ENCODE measurements around the gene TSSK3. TPM values are rescaled to one million over a fixed set of nuclear protein-coding genes. Genes with fewer than 3 reads are reported as not detected.
A peak's percentile ranks its signal among the peaks of the same experiment; 100 is the strongest.

TSSK3 gene
- total and polyA plus RNA-seq, 2 donors (not counting 1 experiment from before 2014, with no cell fraction given): 1.8 to 11.6 TPM

- Histone ChIP-seq H3K27ac (ENCODE audit: low read length in 2 of 2) (peak overlapping the region; percentile 59 to 63), H3K4me3 (ENCODE audit: control extremely low read depth in 1 of 5, extremely low read depth in 1 of 5, insufficient read depth in 1 of 5, low read depth in 2 of 5, low read length in 4 of 5) (peak overlapping the region in 3 of 5 experiments; percentile 5 to 34 (median 12)), H3K9ac (ENCODE audit: low read length) (peak overlapping the region; percentile 37), H3K9me3 (ENCODE audit: control extremely low read depth in 1 of 3, control insufficient read depth in 2 of 3, insufficient read depth in 1 of 3, low read length in 2 of 3) (peaks cover 0 to 6% (median 0%) of the 10 kb centered on the region in 3 donors), H3K4me1 (ENCODE audit: control insufficient read depth in 2 of 2, insufficient read depth in 2 of 2, low read length in 2 of 2) (peaks cover 70 to 78% of the 10 kb centered on the region in 2 donors), H3K27me3 (replicated peaks in 1 of 4; ENCODE audit: control extremely low read depth in 1 of 4, control insufficient read depth in 3 of 4, insufficient read depth in 4 of 4, low read length in 3 of 4) (no peaks in the 10 kb centered on the region), H3K4me2 (replicated peaks; ENCODE audit: low read depth, low read length, poor library complexity, severe bottlenecking) (peak overlapping the region; percentile 69), H2AFZ (ENCODE audit: insufficient read depth, low read depth, low read length, poor library complexity, severe bottlenecking) (no peak overlapping the region), H3K36me3 (replicated peaks in 1 of 2; ENCODE audit: control extremely low read depth in 1 of 2, control insufficient read depth in 1 of 2, extremely low read depth in 1 of 2, insufficient read depth in 2 of 2, low read length in 1 of 2) (peaks cover 4 to 49% of the 10 kb centered on the region in 2 experiments), H3K79me2 (ENCODE audit: control insufficient read depth, insufficient read depth, low read length) (peaks cover 79% of the 10 kb centered on the region), H4K20me1 (ENCODE audit: control insufficient read depth, insufficient read depth, low read length, poor library complexity, severe bottlenecking) (no peaks in the 10 kb centered on the region)
- intact Hi-C loops (cut with micrococcal nuclease): no loop called here
- DNase-seq (no peak), ATAC-seq (ENCODE audit: low read depth) (peak; percentile 35)
- Mint-ChIP-seq H3K27me3 (no peaks in the 10 kb centered on the region), H3K9me3 (ENCODE audit: insufficient read depth) (no peaks in the 10 kb centered on the region), H3K4me1 (peaks cover 57% of the 10 kb centered on the region), H3K27ac (peak overlapping the region; percentile 89), H3K4me3 (peak overlapping the region; percentile 80)
- WGBS (ENCODE audit: insufficient coverage): no CpG with 5 or more reads among the region's 5 CpGs
- no peak for TF ChIP-seq CTCF (IDR thresholded peaks at IDR 0.05)
- no peak for TF ChIP-seq EZH2 (IDR thresholded peaks at IDR 0.05; ENCODE audit: borderline replicate concordance, insufficient read depth, low read depth, low read length, poor library complexity, severe bottlenecking)
- POLR2A ChIA-PET: interaction anchor here (0.7 to 5.1 kb wide), 8 partner anchors 9 to 81 kb away, joined by 3 to 35 read pairs (median 6); partner anchors contain the start of genes HDAC1 and MARCKSL1
- CTCF ChIA-PET: interaction anchor here (0.5 to 10.2 kb wide), 18 partner anchors 10 to 276 kb away, joined by 3 to 118 read pairs (median 3); partner anchors contain the start of genes CCDC28B, FAM167B, HDAC1 and LCK
These were observed 40.5 kb upstream of the TSSK3 start for GRCh38 chr1:32321712-32322291.

GRCh38 chr1:32327204-32327603 is 35.1 kb upstream of the TSSK3 start:
- ATAC-seq (ENCODE audit: low read depth) (no peak), DNase-seq (no peak)
- Mint-ChIP-seq H3K27ac (no peak overlapping the region), H3K27me3 (no peaks in the 10 kb centered on the region), H3K4me1 (peaks cover 24% of the 10 kb centered on the region), H3K4me3 (no peak overlapping the region), H3K9me3 (ENCODE audit: insufficient read depth) (no peaks in the 10 kb centered on the region)
- Histone ChIP-seq H3K9ac (ENCODE audit: low read length) (no peak overlapping the region), H3K36me3 (replicated peaks in 1 of 2; ENCODE audit: control extremely low read depth in 1 of 2, control insufficient read depth in 1 of 2, extremely low read depth in 1 of 2, insufficient read depth in 2 of 2, low read length in 1 of 2) (peaks cover 4 to 80% of the 10 kb centered on the region in 2 experiments), H3K4me2 (replicated peaks; ENCODE audit: low read depth, low read length, poor library complexity, severe bottlenecking) (no peak overlapping the region), H3K27ac (ENCODE audit: low read length in 2 of 2) (no peak overlapping the region), H3K4me3 (ENCODE audit: control extremely low read depth in 1 of 5, extremely low read depth in 1 of 5, insufficient read depth in 1 of 5, low read depth in 2 of 5, low read length in 4 of 5) (no peak overlapping the region), H2AFZ (ENCODE audit: insufficient read depth, low read depth, low read length, poor library complexity, severe bottlenecking) (no peak overlapping the region), H3K9me3 (ENCODE audit: control extremely low read depth in 1 of 3, control insufficient read depth in 2 of 3, insufficient read depth in 1 of 3, low read length in 2 of 3) (no peaks in the 10 kb centered on the region), H3K79me2 (ENCODE audit: control insufficient read depth, insufficient read depth, low read length) (peaks cover 56% of the 10 kb centered on the region), H3K4me1 (ENCODE audit: control insufficient read depth in 2 of 2, insufficient read depth in 2 of 2, low read length in 2 of 2) (peaks cover 21 to 24% of the 10 kb centered on the region in 2 donors), H3K27me3 (replicated peaks in 1 of 4; ENCODE audit: control extremely low read depth in 1 of 4, control insufficient read depth in 3 of 4, insufficient read depth in 4 of 4, low read length in 3 of 4) (no peaks in the 10 kb centered on the region), H4K20me1 (ENCODE audit: control insufficient read depth, insufficient read depth, low read length, poor library complexity, severe bottlenecking) (peaks cover 10% of the 10 kb centered on the region)
- ChIA-PET CTCF (interaction anchor here (1.9 kb wide), 1 partner anchor 112 kb away, joined by 5 read pairs; no protein-coding TSS in a partner anchor), POLR2A (no interaction called here)
- intact Hi-C loops (cut with micrococcal nuclease): no loop called here
- 98% methylated on average over 8 of the region's 11 CpGs for WGBS (ENCODE audit: insufficient coverage)
- TF ChIP-seq EZH2 (IDR thresholded peaks at IDR 0.05; ENCODE audit: borderline replicate concordance, insufficient read depth, low read depth, low read length, poor library complexity, severe bottlenecking) (no peak), CTCF (IDR thresholded peaks at IDR 0.05) (no peak)

Data from B cell (primary cell).